Ovary (tissue), 9 donors: ENCODE measurements around the gene DIAPH1. TPM values are rescaled to one million over a fixed set of nuclear protein-coding genes. Genes with fewer than 3 reads are reported as not detected.

Experiments
- DNase-seq, 5 donors: peaks; one replicate each; pipeline ENCODE4 v3.0.0-alpha.2; 2019 to 2020
- H3K27ac ChIP-seq, 2 donors: fragments of 200-600 bp; one replicate each; pipeline versions ENCODE4 v1.5.1 to v1.8.0; 2019 to 2022
- H3K27me3 ChIP-seq: fragments of 200-600 bp; one replicate; pipeline ENCODE4 v1.8.0; 2022
- H3K36me3 ChIP-seq: fragments of 200-600 bp; sonication (generic); one replicate; pipeline ENCODE4 v1.5.1; 2019
- H3K4me1 ChIP-seq: one replicate; pipeline ENCODE4 v1.8.1; 2013; ENCODE audit warnings: mild to moderate bottlenecking, moderate library complexity; ENCODE audit not compliant: insufficient read depth
- H3K4me3 ChIP-seq: fragments of 200-600 bp; sonication (generic); one replicate; pipeline ENCODE4 v1.5.1; 2017
- H3K9me3 ChIP-seq, 2 donors: fragments of 200-600 bp in 1 of 2; sonication (generic) in 1 of 2; one replicate each; pipeline versions ENCODE4 v1.5.1 to v1.8.1; 2013 to 2019; ENCODE audit warnings: mild to moderate bottlenecking in 1 of 2, moderate library complexity in 1 of 2
- CTCF ChIP-seq, 3 donors: fragments of 450-650 bp in 2 of 3; fragments of 200-600 bp in 1 of 3; IDR thresholded peaks; one replicate each; pipeline versions ENCODE4 v1.5.1 to v1.8.0; 2016 to 2022; ENCODE audit warnings: antibody characterized with exemption in 3 of 3, mild to moderate bottlenecking in 1 of 3
- EP300 ChIP-seq: sonication (generic); formaldehyde crosslinking; IDR thresholded peaks from one replicate; pipeline ENCODE4 v1.6.1; 2017; ENCODE audit warnings: antibody characterized with exemption
- POLR2A ChIP-seq: fragments of 450-650 bp; IDR thresholded peaks from one replicate; pipeline ENCODE4 v1.6.1; 2017; ENCODE audit warnings: antibody characterized with exemption, mild to moderate bottlenecking, moderate library complexity
- WGBS, 3 donors: extraction: QIAGEN DNeasy Blood & Tissue Kit in 1 of 3; methylation state at CpG; one replicate each; pipeline versions ENCODE4 v1.1.5 to v1.1.7; 2013 to 2017; 5-methylcytosine and 5-hydroxymethylcytosine counted together
- intact Hi-C, 4 donors: fragments of 100-400 bp; cut with DNase I; formaldehyde crosslinking; loops; one replicate each; pipeline versions ENCODE4 v1.11.0 to v1.15.1; 2022 to 2023
- polyA plus RNA-seq, 2 donors: library from polyadenylated mRNA; stranded (reverse); fragments of 200-250 nt in 1 of 2; fragments of 350-450 nt in 1 of 2; fragmentation: Illumina TruSeq in 1 of 2; extraction: RNeasy Lipid Tissue Mini Kit (QIAGEN cat#74804) in 1 of 2; gene quantifications; one replicate each; pipeline ENCODE4 v1.2.3, GENCODE V29; 2013 to 2014
- total RNA-seq, 7 donors: library from RNA; depleted of rRNA in 2 of 7; stranded (reverse); fragments of >200 nt in 2 of 7; fragmentation: NEBNext Ultra II Directional in 3 of 7; extraction: Animal tissue kit (Norgen Biotek cat#: 25700) in 3 of 7; gene quantifications; one replicate each; pipeline versions ENCODE4 v1.1.0 to v1.2.4, GENCODE V29; 2016 to 2023
- donor health status: DM: no; HTN: no; CAD: no; lungs with moderate emphysema.
- donor health status: DM: no; HTN: no; CAD: no.
- donor health status: Bipolar disorder and iron deficiency.
- donor health status: DM: yes; HTN: yes; CAD: no.
- donor health status: DM: no; HTN: no; CAD: no.
- donor health status: DM: yes; HTN: yes; CAD: no.

The DIAPH1 gene
- total and polyA plus RNA-seq, 9 donors, result 21.2 to 51.0 (median 44.0) TPM

- no peaks in the 10 kb centered on the region for H3K9me3 ChIP-seq
- H3K4me3 ChIP-seq, result no peak overlapping the region
- peaks cover 2% of the 10 kb centered on the region for H3K4me1 ChIP-seq
- intact Hi-C loops, result no loop called here
- WGBS, 3 donors, result 95 to 98% (median 96%) methylated on average over 1 of the region's 1 CpG
- H3K27me3 ChIP-seq, result no peaks in the 10 kb centered on the region
- no peak overlapping the region for H3K27ac ChIP-seq
- H3K36me3 ChIP-seq, result no peaks in the 10 kb centered on the region
- TF ChIP-seq POLR2A (no peak), CTCF (IDR thresholded peaks at IDR 0.05) (no peak), EP300 (no peak)
- no peak for DNase-seq
These were observed 86.1 kb downstream of the DIAPH1 start for GRCh38 chr5:141532726-141533125.

- Histone ChIP-seq H3K27ac (peak overlapping the region in 1 of 2 donors; percentile 65), H3K4me3 (no peak overlapping the region), H3K27me3 (no peaks in the 10 kb centered on the region), H3K36me3 (no peaks in the 10 kb centered on the region), H3K9me3 (no peaks in the 10 kb centered on the region), H3K4me1 (peaks cover 2% of the 10 kb centered on the region)
- 77 to 87% (median 81%) methylated on average over 7 of the region's 7 CpGs for WGBS, 3 donors
- TF ChIP-seq EP300 (no peak), CTCF (IDR thresholded peaks at IDR 0.05) (no peak), POLR2A (no peak)
- intact Hi-C loops, result loop anchor here in 3 of 4 donors (5.0 to 10.0 kb wide), 3 partner anchors 32 to 115 kb away; partner anchors contain the start of genes PCDHGA10 (in 1 of the 3), PCDHGB7 (in 1 of the 3) and PCDHGC3 (in 1 of the 3)
- no peak for DNase-seq
These were observed 88.9 kb downstream of the DIAPH1 start for GRCh38 chr5:141529873-141530272.

GRCh38 chr5:141529002-141529401 is 89.8 kb downstream of the DIAPH1 start:
- WGBS, 3 donors, result 17 to 27% (median 23%) methylated on average over 5 of the region's 5 CpGs
- H3K4me1 ChIP-seq, result peaks cover 2% of the 10 kb centered on the region

GRCh38 chr5:141528291-141528984 is 90.4 kb downstream of the DIAPH1 start:
- intact Hi-C loops, result loop anchor here in 3 of 4 donors (5.0 to 10.0 kb wide), 3 partner anchors 34 to 114 kb away; partner anchors contain the start of genes PCDHGA10 (in 1 of the 3), PCDHGB7 (in 1 of the 3) and PCDHGC3 (in 1 of the 3)
- DNase-seq, result peak in 4 of 5 donors; percentile 50 to 61 (median 55)
- no peak for TF ChIP-seq CTCF (IDR thresholded peaks at IDR 0.05)
- no peak for TF ChIP-seq EP300
- TF ChIP-seq POLR2A, result no peak

More at GRCh38 chr5:141529002-141529401, 89.8 kb downstream of the DIAPH1 start:
- TF ChIP-seq EP300, result no peak
- Histone ChIP-seq H3K9me3 (no peaks in the 10 kb centered on the region), H3K27ac (peak overlapping the region; percentile 65), H3K36me3 (no peaks in the 10 kb centered on the region), H3K27me3 (no peaks in the 10 kb centered on the region), H3K4me3 (no peak overlapping the region)
- intact Hi-C loops, result loop anchor here in 3 of 4 donors (5.0 to 10.0 kb wide), 3 partner anchors 33 to 114 kb away; partner anchors contain the start of genes PCDHGA10 (in 1 of the 3), PCDHGB7 (in 1 of the 3) and PCDHGC3 (in 1 of the 3)
- peak in 1 of 5 donors; percentile 60 for DNase-seq

More at GRCh38 chr5:141528291-141528984, 90.4 kb downstream of the DIAPH1 start:
- H3K4me1 ChIP-seq, result peaks cover 2% of the 10 kb centered on the region
- no peaks in the 10 kb centered on the region for H3K36me3 ChIP-seq
- no peaks in the 10 kb centered on the region for H3K27me3 ChIP-seq
- no peak overlapping the region for H3K4me3 ChIP-seq
- 41 to 52% (median 50%) methylated on average over 11 of the region's 11 CpGs for WGBS, 3 donors
- peak overlapping the region; percentile 65 for H3K27ac ChIP-seq
- H3K9me3 ChIP-seq, result no peaks in the 10 kb centered on the region
